HG02973 (cell line): ENCODE measurements around the gene PRUNE1.

Experiments
- ATAC-seq: cut with Tn5 transposase; IDR thresholded peaks from one replicate; pipeline ENCODE4 v1.9.1; 2021; ENCODE audit warnings: moderate library complexity; ENCODE audit not compliant: unreplicated experiment

The PRUNE1 gene, protein sequence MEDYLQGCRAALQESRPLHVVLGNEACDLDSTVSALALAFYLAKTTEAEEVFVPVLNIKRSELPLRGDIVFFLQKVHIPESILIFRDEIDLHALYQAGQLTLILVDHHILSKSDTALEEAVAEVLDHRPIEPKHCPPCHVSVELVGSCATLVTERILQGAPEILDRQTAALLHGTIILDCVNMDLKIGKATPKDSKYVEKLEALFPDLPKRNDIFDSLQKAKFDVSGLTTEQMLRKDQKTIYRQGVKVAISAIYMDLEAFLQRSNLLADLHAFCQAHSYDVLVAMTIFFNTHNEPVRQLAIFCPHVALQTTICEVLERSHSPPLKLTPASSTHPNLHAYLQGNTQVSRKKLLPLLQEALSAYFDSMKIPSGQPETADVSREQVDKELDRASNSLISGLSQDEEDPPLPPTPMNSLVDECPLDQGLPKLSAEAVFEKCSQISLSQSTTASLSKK

DNA sequence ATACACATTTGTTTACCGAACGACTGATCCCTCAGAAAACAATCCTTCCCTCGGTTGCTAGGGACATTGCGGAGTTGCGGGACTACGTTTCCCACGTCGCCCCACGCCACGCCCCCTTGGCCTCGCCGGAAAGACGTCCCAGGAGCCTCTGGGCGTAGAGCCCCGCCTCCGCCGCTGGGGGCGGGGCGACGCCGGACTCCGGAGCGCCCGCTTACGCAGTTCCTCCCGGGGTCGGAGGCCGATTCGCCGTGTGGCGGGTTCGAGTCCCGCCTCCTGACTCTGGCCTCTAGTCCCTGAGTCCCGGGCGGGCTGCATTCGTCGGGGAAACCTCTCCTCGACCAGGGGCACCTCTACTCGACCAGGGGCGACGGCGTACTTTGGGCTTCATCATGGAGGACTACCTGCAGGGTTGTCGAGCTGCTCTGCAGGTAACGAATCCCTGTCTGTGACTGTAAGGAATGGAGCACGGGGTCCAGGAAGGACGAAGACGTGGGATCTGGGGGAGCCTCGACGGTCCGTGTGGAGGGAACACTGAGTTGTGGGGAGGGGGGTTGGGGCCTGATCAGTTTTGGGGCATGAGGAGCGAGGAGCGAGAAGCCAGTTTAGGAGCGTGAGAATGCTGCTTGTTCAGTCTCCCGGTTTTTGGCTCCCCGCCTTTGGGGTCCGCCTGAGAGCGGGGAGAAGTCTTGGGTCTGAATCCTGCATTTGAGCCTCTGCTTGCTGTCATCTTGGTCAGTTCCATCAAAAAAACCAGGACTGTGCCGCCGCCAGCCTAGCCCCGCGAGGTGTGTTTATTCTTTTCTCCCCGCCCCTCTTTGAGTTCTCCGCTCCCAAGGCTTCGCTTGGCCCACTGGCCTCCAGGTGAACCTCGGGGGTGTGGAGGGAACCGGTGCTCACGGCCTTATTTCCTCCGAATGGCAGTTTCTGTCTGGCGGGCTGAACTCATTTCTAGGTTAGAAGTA, at the start of gene PRUNE1:
Gene PRUNE1, plus strand, starts transcription at position 206 of the 962 bp plus-strand sequence. Its CDS starts 184 bp downstream, at position 390.
- ATAC-seq, result peak; percentile 74

DNA sequence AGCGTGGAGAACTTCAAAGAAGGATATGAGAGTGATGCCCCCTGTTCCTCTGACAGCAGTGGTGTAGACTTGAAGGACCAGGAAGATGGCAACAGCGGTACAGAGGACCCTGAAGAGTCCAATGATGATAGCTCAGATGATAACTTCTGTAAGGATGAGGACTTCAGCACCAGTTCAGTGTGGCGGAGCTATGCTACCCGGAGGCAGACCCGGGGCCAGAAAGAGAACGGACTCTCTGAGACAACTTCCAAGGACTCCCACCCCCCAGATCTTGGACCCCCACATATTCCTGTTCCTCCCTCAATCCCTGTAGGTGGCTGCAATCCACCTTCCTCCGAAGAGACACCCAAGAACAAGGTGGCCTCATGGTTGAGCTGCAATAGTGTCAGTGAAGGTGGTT, 47.6 kb upstream of the PRUNE1 start:
- ATAC-seq, result no peak

DNA sequence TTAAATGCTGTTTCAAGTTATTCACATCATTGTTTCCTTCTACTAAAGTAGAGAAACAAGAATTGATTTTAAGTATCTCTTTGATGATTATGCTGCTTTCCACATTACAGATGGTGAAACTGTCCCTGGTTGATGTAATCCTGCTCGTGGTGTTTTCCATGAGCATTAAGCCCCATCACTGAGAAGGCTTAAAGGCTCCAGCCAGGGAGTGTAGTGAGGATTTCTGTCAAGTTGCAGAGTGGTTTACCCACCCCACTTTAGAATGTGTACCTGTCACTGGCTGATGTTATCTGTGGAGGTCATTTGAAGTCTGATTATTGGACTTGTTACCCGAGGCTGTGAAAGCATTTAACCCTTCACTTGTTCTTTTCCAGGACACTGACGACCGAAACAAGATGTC, 46.5 kb upstream of the PRUNE1 start:
- ATAC-seq, result no peak

DNA sequence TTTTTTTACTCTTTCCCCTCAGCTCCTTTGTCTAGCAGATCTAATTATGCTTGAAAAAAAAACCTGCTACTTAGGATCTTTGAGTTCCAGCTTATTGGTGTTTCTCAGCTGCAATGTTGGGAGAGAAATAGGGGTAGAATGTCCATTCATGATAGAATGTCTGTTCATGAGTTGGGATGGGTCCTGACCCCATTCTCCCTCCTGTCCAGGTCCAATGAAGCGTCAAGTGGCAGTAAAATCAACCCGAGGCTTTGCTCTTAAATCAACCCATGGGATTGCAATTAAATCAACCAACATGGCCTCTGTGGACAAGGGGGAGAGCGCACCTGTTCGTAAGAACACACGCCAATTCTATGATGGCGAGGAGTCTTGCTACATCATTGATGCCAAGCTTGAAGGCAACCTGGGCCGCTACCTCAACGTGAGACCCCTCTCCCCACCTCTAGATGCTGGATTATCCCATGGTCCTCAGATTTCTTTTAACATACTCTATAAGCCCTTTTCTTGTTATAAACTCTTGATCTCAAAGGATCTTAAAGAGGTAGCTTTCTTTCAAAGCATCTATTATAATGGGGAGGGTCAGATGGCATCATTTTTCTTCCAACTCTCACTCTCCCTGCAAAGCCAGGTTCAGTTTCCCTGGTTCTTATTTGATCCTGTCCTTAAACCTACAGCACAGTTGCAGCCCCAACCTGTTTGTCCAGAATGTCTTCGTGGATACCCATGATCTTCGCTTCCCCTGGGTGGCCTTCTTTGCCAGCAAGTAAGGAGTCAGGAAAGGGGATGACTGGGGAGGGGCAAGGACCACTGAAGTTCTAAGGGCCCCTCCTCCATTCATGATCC, 44.7 kb upstream of the PRUNE1 start:
- no peak for ATAC-seq

DNA sequence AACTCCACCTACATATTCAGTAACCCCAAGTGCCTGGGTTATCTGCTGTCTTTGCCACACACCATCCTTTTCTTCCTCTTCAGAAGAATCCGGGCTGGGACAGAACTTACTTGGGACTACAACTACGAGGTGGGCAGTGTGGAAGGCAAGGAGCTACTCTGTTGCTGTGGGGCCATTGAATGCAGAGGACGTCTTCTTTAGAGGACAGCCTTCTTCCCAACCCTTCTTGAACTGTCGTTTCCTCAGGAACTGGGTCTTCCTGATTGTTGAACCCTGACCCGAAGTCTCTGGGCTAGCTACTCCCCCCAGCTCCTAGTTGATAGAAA, 44.1 kb upstream of the PRUNE1 start:
- ATAC-seq, result no peak

DNA sequence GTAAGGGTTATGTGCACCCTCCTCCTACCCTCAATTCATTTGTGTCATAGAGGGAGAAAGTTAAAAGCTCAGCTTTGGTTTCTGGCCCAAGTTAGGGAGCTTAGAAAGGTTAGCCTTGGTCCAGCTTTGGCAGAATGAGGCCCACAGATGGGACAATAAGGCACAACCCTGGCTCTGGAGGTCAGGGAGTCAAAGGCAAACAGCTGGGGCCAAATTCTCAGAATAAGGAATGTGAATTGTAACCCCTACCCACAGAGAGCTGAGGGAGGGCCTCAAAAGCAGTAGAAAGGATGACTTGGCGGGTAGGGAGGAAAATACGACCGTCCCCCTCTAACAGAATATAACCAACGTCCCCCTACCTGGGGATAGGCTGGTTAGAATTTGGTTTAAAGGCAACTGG, 42.6 kb upstream of the PRUNE1 start:
- ATAC-seq, result no peak

DNA sequence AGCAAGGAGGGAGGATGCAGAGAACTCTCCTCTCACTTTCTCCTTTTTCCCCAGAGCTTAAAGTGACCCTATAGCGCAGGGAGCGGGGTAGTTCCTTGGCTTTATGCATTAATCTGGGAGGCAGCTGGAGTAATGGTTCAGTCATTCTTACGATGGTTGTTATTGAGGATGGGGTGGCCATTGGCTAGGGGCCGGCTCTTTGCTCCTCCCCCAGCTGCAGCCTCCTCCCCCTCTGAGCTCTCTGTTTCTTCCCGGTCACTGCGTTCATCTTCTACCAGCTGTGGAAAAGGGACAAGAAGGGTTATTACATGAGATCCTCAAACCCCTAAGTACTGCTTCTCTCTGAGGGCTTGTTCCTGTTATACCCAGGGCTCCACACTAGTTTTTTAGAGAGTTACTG, 42.2 kb upstream of the PRUNE1 start:
- ATAC-seq, result no peak

DNA sequence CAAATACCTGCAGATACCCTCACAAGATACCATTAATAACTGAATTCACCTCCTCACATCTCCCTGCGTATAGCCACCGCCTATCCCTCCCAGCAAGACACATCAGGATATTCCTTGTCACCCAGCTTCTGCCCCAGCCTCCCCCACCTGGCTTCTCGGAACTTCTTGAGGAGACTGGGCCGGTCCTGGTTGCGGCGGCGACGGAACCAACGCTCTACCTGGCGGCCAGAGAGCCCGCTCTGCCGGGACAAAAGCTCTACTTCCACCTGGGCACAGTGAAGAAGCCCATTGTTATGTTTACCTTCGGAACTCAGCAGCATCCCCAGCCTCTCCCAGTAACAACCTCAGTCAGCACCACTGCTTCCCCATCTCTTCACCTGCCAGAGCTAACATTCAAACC, 40.3 kb upstream of the PRUNE1 start:
- no peak for ATAC-seq

DNA sequence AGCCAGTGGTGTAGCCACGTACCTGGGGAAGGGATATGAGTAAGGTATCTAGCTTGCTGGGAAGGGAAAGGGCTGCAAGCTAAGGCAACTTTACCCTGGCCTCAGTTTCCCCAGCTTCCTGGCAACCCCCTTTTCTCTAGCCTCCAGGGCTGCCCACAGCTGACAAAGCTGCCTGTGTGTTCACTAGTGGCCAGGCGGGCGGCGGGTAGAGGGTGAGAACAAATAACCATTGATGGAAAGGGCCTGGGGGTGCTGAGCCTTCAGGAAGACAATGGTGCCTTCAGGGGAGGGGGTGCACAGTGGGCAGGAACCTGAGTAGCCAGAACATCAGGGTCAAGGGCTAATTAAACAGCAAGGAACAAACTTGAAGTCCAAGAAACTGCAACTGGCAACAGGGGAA, 39.8 kb upstream of the PRUNE1 start:
- no peak for ATAC-seq

DNA sequence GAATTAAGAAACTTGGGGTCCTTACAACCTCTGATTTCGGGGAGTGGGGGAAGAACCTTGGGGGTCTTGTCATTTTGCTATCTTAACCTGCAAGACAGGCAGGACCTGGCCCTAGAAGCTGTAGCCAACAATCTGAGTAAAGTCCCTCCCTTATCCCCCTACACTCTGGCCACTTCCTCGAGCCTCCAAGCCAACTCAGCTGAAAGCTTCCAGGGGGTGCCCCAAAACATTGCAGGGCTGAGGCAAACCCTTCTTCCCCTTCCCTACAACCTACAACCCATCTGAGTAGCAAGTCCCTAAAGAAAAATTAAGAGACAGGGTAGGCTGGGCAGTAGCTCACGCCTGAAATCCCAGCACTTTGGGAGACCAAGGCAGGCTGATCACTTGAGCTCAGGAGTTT, 38.6 kb upstream of the PRUNE1 start:
- ATAC-seq, result no peak

DNA sequence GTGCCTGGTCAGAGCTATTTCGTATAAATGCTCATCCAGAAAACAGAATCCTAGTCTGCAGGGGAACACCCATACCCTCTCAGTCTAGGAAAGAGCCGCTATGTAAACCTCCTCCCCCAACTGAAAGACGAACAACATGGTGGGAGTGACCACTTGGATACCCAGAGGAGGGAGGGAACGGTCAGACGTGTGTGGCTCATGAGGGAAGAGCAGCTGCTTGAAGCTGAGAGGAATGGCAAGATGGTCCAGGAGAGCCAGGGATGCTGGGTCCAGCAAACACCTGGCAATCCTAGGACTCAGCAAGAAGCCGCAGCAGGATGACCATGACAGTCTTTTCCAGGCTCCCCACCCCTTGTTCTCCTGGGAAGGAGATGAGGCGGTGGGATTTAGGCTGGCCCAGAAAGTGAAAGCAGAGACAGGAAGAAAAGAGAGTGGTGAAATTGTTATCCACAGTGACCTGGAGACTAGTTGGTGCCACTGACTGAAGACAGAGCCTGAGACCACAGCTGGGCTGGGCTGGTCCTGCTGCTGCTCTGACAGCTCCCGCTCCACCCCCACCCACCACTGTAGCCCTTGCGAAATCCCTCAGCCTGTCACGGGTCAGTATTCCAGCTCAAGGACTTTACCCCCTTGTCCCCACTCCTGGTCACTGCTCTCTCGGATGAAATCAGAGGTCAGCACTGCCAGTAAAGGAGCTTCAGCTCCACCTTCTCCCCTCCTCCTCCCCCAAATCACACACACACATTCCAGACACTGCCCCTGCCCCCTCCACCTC, 37.3 kb upstream of the PRUNE1 start:
- no peak for ATAC-seq

DNA sequence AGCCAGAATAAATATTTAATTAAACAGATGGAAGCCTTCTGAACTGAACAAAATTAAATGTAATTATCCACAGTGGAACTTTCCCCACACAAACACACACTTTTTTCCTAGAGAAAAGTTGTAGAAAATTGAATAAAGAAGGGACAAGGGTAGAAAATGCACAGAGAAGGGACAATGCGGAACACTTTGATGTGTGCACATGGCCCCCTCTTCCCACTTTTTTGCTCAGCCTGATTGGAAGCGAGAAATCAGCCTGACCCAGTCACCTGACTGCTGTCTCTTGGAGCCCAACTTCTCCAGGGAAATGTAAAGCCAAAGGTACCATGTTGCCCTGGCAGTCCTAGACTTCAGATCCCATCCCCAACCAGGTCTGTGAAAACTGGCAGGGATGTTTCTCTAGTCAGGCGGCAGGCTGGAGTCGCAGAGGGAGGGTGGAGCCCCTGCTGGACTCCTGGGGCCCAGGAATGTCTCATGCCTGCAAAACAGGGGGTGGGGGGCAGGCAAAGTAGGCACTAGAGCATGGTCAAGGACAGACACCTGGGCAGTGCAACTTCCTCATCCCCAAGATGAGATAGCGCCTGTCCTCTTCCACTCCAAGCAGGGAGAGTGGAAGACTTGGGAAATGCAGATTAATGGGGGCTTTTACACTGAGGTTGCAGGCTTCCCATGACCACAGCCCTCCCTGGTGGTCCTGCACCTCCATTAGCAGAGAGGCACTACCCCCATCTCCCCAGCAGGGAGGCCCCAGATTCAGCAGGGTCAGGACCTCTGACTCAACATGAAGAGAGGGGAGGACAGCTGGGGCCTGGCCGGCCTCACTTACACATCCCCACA, 36.4 kb upstream of the PRUNE1 start:
- ATAC-seq, result no peak

DNA sequence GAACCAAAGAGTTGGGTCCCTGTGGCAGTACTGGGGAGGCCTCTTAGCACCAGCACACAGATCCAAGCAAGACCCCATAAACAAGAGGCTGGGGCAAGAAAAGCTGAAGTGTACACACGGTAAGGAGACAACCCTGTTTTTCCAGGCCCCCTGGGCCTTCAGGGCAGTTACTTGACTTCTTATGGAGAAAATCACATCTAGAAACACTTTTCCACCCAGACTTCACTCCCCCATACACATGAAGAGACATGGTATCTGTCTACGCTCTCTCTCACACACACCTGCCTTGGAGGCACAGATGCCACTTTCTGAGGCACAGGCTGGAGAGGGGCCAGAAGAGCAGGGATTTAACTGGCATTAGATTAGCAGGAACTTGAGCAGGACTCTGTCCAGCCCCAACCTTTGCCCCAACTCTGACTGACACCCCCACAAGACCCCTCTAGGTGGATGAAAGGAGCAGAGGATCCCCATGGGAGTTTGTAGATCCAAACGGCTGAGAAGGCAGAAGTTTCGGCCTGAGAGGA, 35.8 kb upstream of the PRUNE1 start:
- ATAC-seq, result no peak

DNA sequence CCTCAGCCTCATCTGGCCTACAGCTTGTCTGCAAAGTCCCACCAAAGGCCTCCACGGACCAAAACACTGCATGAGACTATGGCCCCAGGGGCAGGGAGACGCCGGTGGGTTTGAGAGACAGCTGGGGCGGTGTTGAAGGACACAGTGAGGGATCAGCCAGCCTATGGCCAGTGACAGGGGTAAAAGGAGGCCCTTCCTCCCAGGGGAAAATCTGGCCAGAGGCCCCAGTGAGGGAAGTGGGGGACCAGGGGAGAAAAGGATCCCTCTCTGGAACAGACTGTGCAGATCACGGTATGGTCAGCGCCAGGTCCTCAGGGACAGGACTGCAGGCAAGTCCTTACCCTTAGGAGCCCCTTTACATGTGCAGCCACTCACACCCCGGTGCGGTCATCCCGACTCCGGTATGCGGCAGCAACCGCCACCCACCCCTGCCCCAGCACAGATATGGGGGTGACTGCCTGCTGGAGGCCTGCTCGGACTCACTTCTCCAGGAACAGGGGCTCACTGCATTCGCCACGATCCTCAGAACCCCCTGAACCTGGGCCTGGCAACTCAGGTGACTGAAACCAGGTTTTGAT, 34.9 kb upstream of the PRUNE1 start:
- ATAC-seq, result no peak

DNA sequence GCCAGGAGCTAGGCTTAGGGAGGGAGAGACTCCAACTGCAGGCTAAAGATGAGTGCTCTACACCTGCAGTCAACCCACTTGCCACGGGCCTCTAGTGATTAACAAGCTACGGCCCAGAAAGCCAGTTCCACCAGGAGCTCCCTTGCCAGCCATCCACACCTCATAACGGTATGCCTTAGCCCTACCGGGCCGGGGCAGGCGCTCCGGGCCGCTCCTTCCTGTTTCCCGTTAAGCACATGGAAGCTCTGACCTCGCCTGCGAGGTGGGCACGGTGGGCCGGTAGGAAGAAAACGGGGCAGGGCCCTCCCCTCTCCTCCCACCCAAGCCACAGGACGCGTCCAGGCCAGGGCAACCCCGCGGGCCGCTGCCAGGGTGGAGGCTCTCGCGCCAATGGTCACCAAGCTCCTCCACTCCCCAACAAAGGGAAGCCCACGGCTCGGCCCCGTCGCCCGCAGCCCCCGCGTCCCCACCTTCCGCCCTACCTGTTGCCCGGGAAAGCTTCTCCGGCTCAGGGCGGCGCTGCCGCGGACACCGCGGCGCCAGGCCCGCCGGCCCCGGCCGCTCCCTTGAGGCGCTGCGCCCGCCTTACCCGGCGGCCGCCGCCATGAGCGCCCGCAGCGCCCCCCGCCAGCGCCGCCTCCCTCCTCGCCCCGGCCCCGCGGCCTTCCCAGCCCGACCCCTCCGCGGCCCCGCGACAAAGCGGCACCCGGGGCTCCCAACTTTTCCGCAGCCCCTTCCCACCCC, 34.2 kb upstream of the PRUNE1 start:
- peak; percentile 36 for ATAC-seq

DNA sequence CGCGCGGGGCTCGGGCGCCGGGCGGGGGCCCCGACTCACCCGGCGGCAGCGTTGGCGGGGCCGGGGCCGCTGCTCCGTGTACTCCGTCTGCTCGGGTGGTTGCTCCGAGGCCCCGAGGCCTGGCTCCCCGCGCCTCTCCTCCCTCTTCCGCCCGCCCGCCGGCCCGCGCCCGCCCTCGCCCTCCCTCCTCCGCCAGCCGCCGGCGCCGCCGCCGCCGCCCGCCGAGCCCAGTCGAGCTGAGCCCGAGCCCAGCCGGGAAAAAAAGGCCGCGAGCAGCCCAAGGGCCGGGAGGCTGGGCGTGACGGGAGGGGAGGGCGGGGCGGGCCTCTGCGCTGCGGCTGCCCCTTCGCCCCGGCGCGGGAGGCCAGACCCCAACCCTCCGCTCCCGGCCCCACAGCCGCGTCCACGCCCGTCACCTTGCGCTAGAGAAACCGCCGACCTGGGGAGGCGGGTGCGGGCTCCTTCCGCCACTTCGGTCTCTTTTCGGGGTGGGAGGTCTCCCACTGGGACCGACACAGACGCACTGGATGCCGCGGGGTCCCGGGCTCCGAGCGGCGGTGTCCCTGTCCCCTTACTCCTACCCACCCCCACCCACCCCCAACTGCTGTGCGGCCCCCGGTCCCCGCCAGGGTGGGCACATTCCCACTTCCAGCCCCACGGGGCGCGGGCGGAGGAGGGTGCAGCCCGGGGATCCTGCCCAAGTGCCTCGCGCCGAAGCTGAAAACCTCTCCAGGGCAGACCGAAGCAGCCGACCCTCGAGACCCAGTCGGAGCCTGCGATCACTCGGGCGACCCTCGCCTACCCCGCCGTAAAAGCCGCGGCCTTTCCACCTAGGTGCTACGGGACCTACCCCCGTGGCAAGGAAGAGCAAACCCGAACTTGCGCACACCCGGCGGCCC, 33.4 kb upstream of the PRUNE1 start, which contains the start of gene CERS2:
Gene CERS2, minus strand, starts transcription at position 256 of the 899 bp plus-strand sequence. CDS start 5,745 bp downstream, outside the sequence.
- peak; percentile 46 for ATAC-seq

DNA sequence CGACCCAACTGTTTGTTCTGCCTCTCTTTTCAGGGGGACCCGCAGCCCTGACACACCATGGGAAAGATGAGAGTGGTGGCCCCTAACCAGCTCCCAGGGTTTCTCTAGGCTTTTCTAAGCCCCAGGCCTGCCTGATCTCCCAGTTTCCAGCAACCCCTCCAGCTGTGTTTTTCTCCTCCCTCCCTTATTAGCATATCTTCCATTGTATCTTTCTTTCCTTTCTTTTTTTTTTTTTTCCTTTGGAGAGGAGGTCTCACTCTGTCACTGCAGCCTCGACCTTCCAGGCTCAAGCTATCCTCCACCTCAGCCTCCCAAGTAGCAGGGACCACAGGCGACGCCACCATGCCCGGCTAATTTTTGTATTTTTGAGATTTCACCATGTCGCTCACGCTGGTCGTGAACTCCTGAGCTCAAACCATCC, 31.8 kb upstream of the PRUNE1 start:
- ATAC-seq, result no peak
